H1 (cell line): ENCODE data around the gene NFATC1. TPM values are rescaled to one million over a fixed set of nuclear protein-coding genes. Genes with fewer than 3 reads are reported as not detected.

Experiments
- CTCF ChIA-PET: fragments of 300-600 bp; sonication (Branson Sonifier 250); formaldehyde crosslinking; loops from one replicate; lab custom pipeline; 2021; ENCODE audit not compliant: partially characterized antibody; lab: Charles Lee
- POLR2A ChIA-PET: fragments of 300-600 bp; sonication (Branson Sonifier 250); formaldehyde crosslinking; loops from one replicate; lab custom pipeline; 2021; ENCODE audit warnings: inconsistent platforms; ENCODE audit not compliant: partially characterized antibody; lab: Charles Lee
- DNase-seq, 2 experiments: peaks; one replicate each; pipeline versions ENCODE4 v3.0.0 to v3.0.0-alpha.2; 2010 to 2022; ENCODE audit warnings: low spot score in 2 of 2, low read depth in 1 of 2, mixed read lengths in 1 of 2
- FAIRE-seq: peaks from 2 replicates; lab custom pipeline; 2011; peaks lifted over from hg19 to GRCh38; lab: Jason Lieb, UNC
- H2AFZ ChIP-seq: 2 replicates; pipeline ENCODE4 v1.8.1; 2012; ENCODE audit warnings: low read length, inconsistent platforms
- H2AK5ac ChIP-seq: 2 replicates; pipeline ENCODE4 v1.6.1; 2013; ENCODE audit warnings: low read depth, low read length
- H2BK120ac ChIP-seq: replicated peaks from 2 replicates; pipeline ENCODE3; 2013; ENCODE audit warnings: low read depth, low read length, inconsistent platforms
- H2BK12ac ChIP-seq: 2 replicates; pipeline ENCODE4 v1.6.1; 2013; ENCODE audit warnings: low read depth, low read length
- H2BK15ac ChIP-seq: 2 replicates; pipeline ENCODE4 v1.6.1; 2013; ENCODE audit warnings: low read length
- H2BK20ac ChIP-seq: 2 replicates; pipeline ENCODE4 v1.6.1; 2013; ENCODE audit warnings: low read length
- H2BK5ac ChIP-seq: 2 replicates; pipeline ENCODE4 v1.6.1; 2013; ENCODE audit warnings: low read depth, low read length
- H3K14ac ChIP-seq: 2 replicates; pipeline ENCODE4 v1.6.1; 2013; ENCODE audit warnings: inconsistent platforms; ENCODE audit not compliant: insufficient read length
- H3K18ac ChIP-seq: 2 replicates; pipeline ENCODE4 v1.6.1; 2013; ENCODE audit warnings: low read length; ENCODE audit errors: extremely low read depth
- H3K23ac ChIP-seq: 2 replicates; pipeline ENCODE4 v1.6.1; 2013; ENCODE audit warnings: inconsistent platforms; ENCODE audit not compliant: insufficient read length
- H3K23me2 ChIP-seq: 2 replicates; pipeline ENCODE4 v1.6.1; 2013; ENCODE audit warnings: low read depth, low read length
- H3K27ac ChIP-seq: 2 replicates; pipeline ENCODE4 v1.6.1; 2011; ENCODE audit warnings: low read depth, low read length, inconsistent platforms
- H3K27me3 ChIP-seq, 4 experiments: replicated peaks in 1 of 4; 1 replicate in 1 of 4; 2 replicates in 3 of 4; pipeline versions ENCODE4 v1.6.1 to v1.8.1; 2011 to 2013; ENCODE audit warnings: low read length in 3 of 4, mild to moderate bottlenecking in 3 of 4, inconsistent platforms in 2 of 4, mixed read lengths in 2 of 4, moderate library complexity in 1 of 4; ENCODE audit not compliant: control insufficient read depth in 3 of 4, insufficient read depth in 3 of 4; ENCODE audit errors: extremely low read depth in 1 of 4
- H3K36me3 ChIP-seq, 4 experiments: 2 replicates each; pipeline versions ENCODE4 v1.6.1 to v1.8.1; 2011 to 2013; ENCODE audit warnings: mild to moderate bottlenecking in 4 of 4, low read length in 3 of 4, moderate library complexity in 2 of 4, control low read depth in 1 of 4, inconsistent platforms in 1 of 4; ENCODE audit not compliant: insufficient read depth in 4 of 4, control insufficient read depth in 2 of 4
- H3K4ac ChIP-seq: replicated peaks from 2 replicates; pipeline ENCODE3; 2013; ENCODE audit warnings: low read length, low read depth, mixed read lengths, inconsistent platforms; ENCODE audit not compliant: insufficient read length
- H3K4me1 ChIP-seq, 4 experiments: replicated peaks in 1 of 4; 1 replicate in 1 of 4; 2 replicates in 3 of 4; pipeline versions ENCODE4 v1.6.1 to v1.8.1; 2011 to 2013; ENCODE audit warnings: low read length in 3 of 4, inconsistent platforms in 2 of 4, mixed read lengths in 1 of 4; ENCODE audit not compliant: insufficient read depth in 4 of 4, control insufficient read depth in 3 of 4
- H3K4me2 ChIP-seq, 2 experiments: 2 replicates each; pipeline versions ENCODE4 v1.6.1 to v1.8.1; 2011 to 2013; ENCODE audit warnings: low read depth in 2 of 2, low read length in 2 of 2, control low read depth in 1 of 2, inconsistent platforms in 1 of 2, mild to moderate bottlenecking in 1 of 2; ENCODE audit not compliant: insufficient read depth in 1 of 2
- H3K4me3 ChIP-seq, 4 experiments: fragments of 200-600, 300-600 bp in 1 of 4; sonication (generic), shearing (Covaris generic), sonication (Bioruptor Twin) in 1 of 4; 2 replicates each; pipeline versions ENCODE4 v1.5.1 to v1.8.1; 2011 to 2016; ENCODE audit warnings: low read length in 4 of 4, low read depth in 3 of 4, control low read depth in 2 of 4, inconsistent platforms in 2 of 4, mild to moderate bottlenecking in 2 of 4, mixed read lengths in 1 of 4, moderate library complexity in 1 of 4; ENCODE audit not compliant: insufficient read depth in 2 of 4; ENCODE audit errors: extremely low read depth in 1 of 4
- H3K56ac ChIP-seq: replicated peaks from 2 replicates; pipeline ENCODE3; 2013; ENCODE audit warnings: low read depth, mild to moderate bottlenecking, mixed read lengths, low read length, inconsistent platforms; ENCODE audit not compliant: insufficient read length
- H3K79me1 ChIP-seq: 2 replicates; pipeline ENCODE4 v1.6.1; 2013; ENCODE audit warnings: low read depth, low read length, control low read depth
- H3K79me2 ChIP-seq, 2 experiments: 2 replicates each; pipeline versions ENCODE4 v1.6.1 to v1.8.1; 2012 to 2013; ENCODE audit warnings: low read length in 2 of 2, mild to moderate bottlenecking in 2 of 2, inconsistent platforms in 1 of 2; ENCODE audit not compliant: insufficient read depth in 2 of 2, control insufficient read depth in 1 of 2
- H3K9ac ChIP-seq, 4 experiments: replicated peaks in 1 of 4; 1 replicate in 1 of 4; 2 replicates in 3 of 4; pipeline versions ENCODE4 v1.6.1 to v1.8.1; 2011 to 2013; ENCODE audit warnings: low read depth in 3 of 4, low read length in 3 of 4, control low read depth in 2 of 4, mild to moderate bottlenecking in 2 of 4, moderate library complexity in 2 of 4, inconsistent platforms in 1 of 4; ENCODE audit errors: extremely low read depth in 1 of 4
- H3K9me3 ChIP-seq, 2 experiments: 2 replicates each; pipeline versions ENCODE4 v1.6.1 to v1.8.1; 2012 to 2013; ENCODE audit warnings: mild to moderate bottlenecking in 2 of 2, moderate library complexity in 2 of 2, control low read depth in 1 of 2, inconsistent platforms in 1 of 2, low read depth in 1 of 2, low read length in 1 of 2, mixed read lengths in 1 of 2; ENCODE audit not compliant: insufficient read depth in 2 of 2
- H4K20me1 ChIP-seq, 2 experiments: replicated peaks in 1 of 2; 2 replicates each; pipeline versions ENCODE3 to v1.8.1; 2011 to 2013; ENCODE audit warnings: inconsistent platforms in 2 of 2, low read length in 2 of 2, mild to moderate bottlenecking in 1 of 2; ENCODE audit not compliant: insufficient read depth in 2 of 2, control insufficient read depth in 1 of 2
- H4K5ac ChIP-seq: 2 replicates; pipeline ENCODE4 v1.6.1; 2013; ENCODE audit warnings: low read length, low read depth, mixed read lengths, inconsistent platforms; ENCODE audit not compliant: insufficient read length
- H4K8ac ChIP-seq: 2 replicates; pipeline ENCODE4 v1.8.0; 2013; ENCODE audit warnings: mild to moderate bottlenecking, moderate library complexity, low read length, inconsistent platforms; ENCODE audit not compliant: insufficient read depth; ENCODE audit errors: extremely low read depth
- H4K91ac ChIP-seq: replicated peaks from 2 replicates; pipeline ENCODE3; 2013; ENCODE audit warnings: low read length, mixed read lengths, inconsistent platforms; ENCODE audit not compliant: insufficient read length
- EP300 ChIP-seq, 2 experiments: IDR thresholded peaks; 1 replicate in 1 of 2; 2 replicates in 1 of 2; pipeline ENCODE4 v1.6.1; 2011 to 2012; ENCODE audit warnings: low read depth in 2 of 2, low read length in 2 of 2, mild to moderate bottlenecking in 2 of 2, borderline replicate concordance in 1 of 2, inconsistent platforms in 1 of 2, moderate library complexity in 1 of 2
- FOSL1 ChIP-seq: IDR thresholded peaks from 2 replicates; pipeline ENCODE4 v1.6.1; 2011; ENCODE audit warnings: mild to moderate bottlenecking, low read depth, low read length, moderate library complexity; ENCODE audit not compliant: insufficient read depth
- GABPA ChIP-seq: IDR thresholded peaks from 2 replicates; pipeline ENCODE4 v1.6.1; 2011; ENCODE audit warnings: mild to moderate bottlenecking, low read length, moderate library complexity, borderline replicate concordance; ENCODE audit not compliant: insufficient read depth
- NRF1 ChIP-seq: IDR thresholded peaks from 2 replicates; pipeline ENCODE4 v1.6.1; 2011; ENCODE audit warnings: mild to moderate bottlenecking, low read depth, low read length, improper control_type of control experiment
- PHF8 ChIP-seq: fragments of 200-600 bp; sonication (generic); conservative IDR thresholded peaks from 2 replicates; pipeline ENCODE4 v1.7.1; 2012; ENCODE audit warnings: low read depth, mild to moderate bottlenecking, inconsistent platforms, low read length, moderate library complexity
- SP2 ChIP-seq: IDR thresholded peaks from 2 replicates; pipeline ENCODE4 v1.6.1; 2012; ENCODE audit warnings: mild to moderate bottlenecking, low read length, inconsistent platforms
- TBP ChIP-seq: IDR thresholded peaks from 2 replicates; pipeline ENCODE4 v1.6.1; 2011; ENCODE audit warnings: low read depth, low read length, improper control_type of control experiment
- WGBS, 2 experiments: shearing (Covaris generic) in 1 of 2; methylation state at CpG; one replicate each; pipeline versions ENCODE4 v1.1.6 to v1.1.7; 2013 to 2015; ENCODE audit warnings: low lambda C conversion rate in 2 of 2, mixed read lengths in 2 of 2, inconsistent platforms in 1 of 2, low coverage in 1 of 2, missing lambda C conversion rate in 1 of 2; ENCODE audit not compliant: insufficient replicate concordance in 2 of 2, insufficient coverage in 1 of 2, insufficient read length in 1 of 2; ENCODE audit errors: extremely low coverage in 1 of 2, missing lambda C conversion rate in 1 of 2; 5-methylcytosine and 5-hydroxymethylcytosine counted together
- polyA plus RNA-seq, 7 experiments: library from polyadenylated mRNA; depleted of rRNA in 3 of 7; stranded (reverse) in 5 of 7; unstranded in 2 of 7; fragments of >200 nt in 5 of 7; fragments of 200-250 nt in 2 of 7; gene quantifications; 1 replicate in 5 of 7; 2 replicates in 1 of 7; 4 replicates in 1 of 7; pipeline versions ENCODE4 v1.2.1 to v1.2.3, GENCODE V29; 2011 to 2013; ENCODE audit warnings: missing spikeins in 2 of 7, mixed read lengths in 2 of 7
- total RNA-seq: library from RNA; stranded (reverse); fragmentation: NEBNext Ultra II Directional; extraction: Animal tissue kit (Norgen Biotek cat#: 25700); gene quantifications from 2 replicates; pipeline ENCODE4 v1.2.1, GENCODE V29; 2021

The NFATC1 gene
- total and polyA plus RNA-seq, 2 of the 8 experiments (the other 6 are each of a cell fraction or from before 2014, with no cell fraction given) = 2.0 to 6.6 TPM

DNA sequence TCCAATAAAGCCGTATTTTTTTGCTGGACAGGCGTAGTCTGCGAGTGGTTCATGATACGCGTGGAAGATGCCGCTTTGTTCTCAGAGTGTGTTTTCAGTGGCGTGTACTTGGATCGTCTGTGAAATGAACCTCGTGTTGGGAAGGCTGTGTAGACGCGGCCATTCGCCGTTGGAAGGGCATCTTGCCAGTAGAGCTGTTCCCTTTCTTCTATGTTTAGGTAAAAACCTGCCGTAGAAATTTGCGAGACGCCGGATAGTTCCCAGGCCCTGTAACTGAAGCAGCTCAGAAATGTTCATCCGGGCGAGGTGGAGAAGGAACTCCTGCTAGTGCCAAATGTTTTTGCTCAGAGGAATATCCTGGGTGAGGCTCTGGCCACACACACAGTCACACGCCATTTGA lies 133.6 kb downstream of the NFATC1 start:
- Histone ChIP-seq H2BK5ac (no peak overlapping the region), H3K4me1 (peaks cover 0 to 12% (median 5%) of the 10 kb centered on the region in 4 experiments; a peak in 4 of 7 replicates), H3K79me1 (no peaks in the 10 kb centered on the region; the same call in 1 of the 2 replicates), H3K18ac (no peak overlapping the region), H3K56ac (no peak overlapping the region), H2BK15ac (no peak overlapping the region), H3K14ac (no peak overlapping the region), H3K9ac (no peak overlapping the region), H3K4me3 (no peak overlapping the region), H3K9me3 (no peaks in the 10 kb centered on the region), H3K4ac (no peak overlapping the region), H3K27me3 (peaks cover 0 to 2% (median 0%) of the 10 kb centered on the region in 4 experiments; a peak in 3 of 7 replicates), H2AFZ (no peak overlapping the region), H4K91ac (no peak overlapping the region), H2AK5ac (no peak overlapping the region), H2BK120ac (no peak overlapping the region), H4K8ac (no peak overlapping the region; the same call in 1 of the 2 replicates), H4K20me1 (no peaks in the 10 kb centered on the region), H3K23me2 (no peaks in the 10 kb centered on the region), H2BK12ac (no peak overlapping the region), H3K23ac (no peak overlapping the region), H3K36me3 (no peaks in the 10 kb centered on the region), H3K4me2 (no peak overlapping the region; a peak in 1 of 4 replicates), H2BK20ac (no peak overlapping the region), H3K79me2 (no peaks in the 10 kb centered on the region), H3K27ac (no peak overlapping the region), H4K5ac (no peak overlapping the region)
- POLR2A ChIA-PET = no interaction called here
- FAIRE-seq (no peak), DNase-seq (no peak)
- CTCF ChIA-PET = interaction anchor here (0.6 to 7.1 kb wide), 20 partner anchors 10 to 168 kb away, joined by 3 to 124 read pairs (median 4); partner anchors contain the start of gene NFATC1
- 89% methylated on average over 20 of the region's 20 CpGs; no CpG with 5 or more reads in 1 of the 2 experiments for WGBS, 2 experiments
- TF ChIP-seq EP300 (IDR thresholded peaks at IDR 0.05; ENCODE audit: borderline replicate concordance in 1 of 2, low read depth in 2 of 2, low read length in 2 of 2) = no peak
- TF ChIP-seq PHF8 = no peak
- no peak for TF ChIP-seq FOSL1
- no peak for TF ChIP-seq GABPA
- TF ChIP-seq SP2 = no peak
- TF ChIP-seq TBP = no peak
- TF ChIP-seq NRF1 = no peak
